Neural progenitor cell (in vitro differentiated cells): Measurements from ENCODE around the gene MOK.

Experiments used
- CTCF ChIP-seq: fragments of 200-600 bp; sonication (generic); IDR thresholded peaks from 2 replicates; pipeline ENCODE4 v1.5.1; 2017; ENCODE audit warnings: antibody characterized with exemption, mild to moderate bottlenecking
- EZH2 ChIP-seq: fragments of 200-600 bp; sonication (generic); IDR thresholded peaks from 2 replicates; pipeline ENCODE4 v1.6.1; 2017; ENCODE audit warnings: antibody characterized with exemption, mild to moderate bottlenecking, moderate library complexity

- TF ChIP-seq CTCF = no peak
- no peak for TF ChIP-seq EZH2
Measured at GRCh38 chr14:102233081-102233480, 71.9 kb downstream of the MOK start.
